Right lobe of liver (tissue), 6 donors: ENCODE results near the gene TSC1. TPM values are rescaled to one million over a fixed set of nuclear protein-coding genes. Genes with fewer than 3 reads are reported as not detected.
"Not testable (repeated sequence)": the region's sequence is repeated elsewhere in the genome, so short reads cannot be mapped to it uniquely, and the experiment has no call there.

Experiments
- ATAC-seq, 4 donors: fragments of 200-7000 bp; cut with Tn5 transposase; one replicate each; pipeline ENCODE4 v1.9.1; 2020; ENCODE audit warnings: mild to moderate bottlenecking in 4 of 4, moderate library complexity in 4 of 4
- DNase-seq, 3 donors: peaks; one replicate each; pipeline ENCODE4 v3.0.0-alpha.2; 2020
- H3K27ac ChIP-seq, 3 donors: fragments of 200-600 bp; one replicate each; pipeline ENCODE4 v1.8.0; 2022
- H3K27me3 ChIP-seq, 2 donors: fragments of 200-600 bp; one replicate each; pipeline ENCODE4 v1.8.0; 2022
- H3K36me3 ChIP-seq, 4 donors: fragments of 200-600 bp; sonication (generic) in 1 of 4; one replicate each; pipeline versions ENCODE4 v1.5.1 to v1.8.0; 2017 to 2022; ENCODE audit warnings: control low read depth in 1 of 4
- H3K4me1 ChIP-seq, 4 donors: fragments of 200-600 bp; sonication (generic) in 1 of 4; one replicate each; pipeline versions ENCODE4 v1.5.1 to v1.8.0; 2017 to 2022; ENCODE audit warnings: control low read depth in 1 of 4
- H3K4me3 ChIP-seq, 3 donors: fragments of 200-600 bp; one replicate each; pipeline ENCODE4 v1.8.0; 2022
- H3K9me3 ChIP-seq, 4 donors: fragments of 200-600 bp; sonication (generic) in 1 of 4; one replicate each; pipeline versions ENCODE4 v1.5.1 to v1.8.0; 2017 to 2022; ENCODE audit warnings: control low read depth in 1 of 4
- CTCF ChIP-seq, 4 donors: fragments of 200-600 bp in 3 of 4; fragments of 450-650 bp in 1 of 4; IDR thresholded peaks; one replicate each; pipeline versions ENCODE4 v1.5.1 to v1.8.0; 2016 to 2022; ENCODE audit warnings: antibody characterized with exemption in 4 of 4, mild to moderate bottlenecking in 2 of 4
- POLR2A ChIP-seq: fragments of 450-650 bp; IDR thresholded peaks from one replicate; pipeline ENCODE4 v1.6.1; 2017; ENCODE audit warnings: antibody characterized with exemption, mild to moderate bottlenecking
- WGBS: methylation state at CpG from one replicate; pipeline ENCODE4 v1.1.6; 2018; ENCODE audit warnings: low coverage, low lambda C conversion rate; ENCODE audit not compliant: insufficient coverage; ENCODE audit errors: missing lambda C conversion rate; 5-methylcytosine and 5-hydroxymethylcytosine counted together
- intact Hi-C, 2 donors: fragments of 100-400 bp; cut with DNase I; formaldehyde crosslinking; loops; one replicate each; pipeline versions ENCODE4 v1.11.2 to v1.14.1; 2022
- long read RNA-seq: library from polyadenylated mRNA; unstranded; transcript quantifications from one replicate; pipeline ENCODE4 v2.0.0, GENCODE V29; 2019
- total RNA-seq, 6 experiments: library from RNA; depleted of rRNA in 2 of 6; stranded (reverse); fragments of >200 nt in 2 of 6; fragmentation: NEBNext Ultra II Directional in 3 of 6; extraction: Animal tissue kit (Norgen Biotek cat#: 25700) in 3 of 6; gene quantifications; one replicate each; pipeline versions ENCODE4 v1.1.0 to v1.2.4, GENCODE V29; 2016 to 2023
- donor health status: DM: no; HTN: yes; CAD: no.
- donor health status: DM: no; HTN: no; CAD: no.
- donor health status: DM: no; HTN: no; CAD: no.
- donor health status: DM: no; HTN: yes; CAD: no.
- donor health status: DM: no; HTN: yes; CAD: no.

The TSC1 gene
- total RNA-seq, result 10 to 100 TPM; 14.2 to 22.8 (median 18.3) TPM
- long read RNA-seq, partial matches to known transcripts, result 0 of 1 reads
- long read RNA-seq, other reads (novel, unspliced or antisense), result 1 of 1 reads

- Histone ChIP-seq H3K4me1 (peaks cover 0 to 21% (median 6%) of the 10 kb centered on the region in 4 donors), H3K36me3 (no peaks in the 10 kb centered on the region), H3K4me3 (peak within 1 kb of the TSS; percentile 99 to 100 (median 99)), H3K27ac (peak within 1 kb of the TSS; percentile 97 to 99 (median 99)), H3K27me3 (no peaks in the 10 kb centered on the region), H3K9me3 (no peaks in the 10 kb centered on the region)
- intact Hi-C loops, result no loop called here
- no peak for TF ChIP-seq CTCF (IDR thresholded peaks at IDR 0.05)
- peak; percentile 43 for TF ChIP-seq POLR2A
- ATAC-seq, result peak; percentile 93 to 97 (median 95)
- peak; percentile 98 for DNase-seq
- under 1% methylated on average over 24 of the region's 72 CpGs for WGBS
Measured at GRCh38 chr9:132944294-132945185, at the start of gene TSC1. Gene TSC1 (minus strand): TSS chr9:132944616. CDS start chr9:132928872, 15,744 bp downstream.

GRCh38 chr9:132993511-132993939, 49.1 kb upstream of the TSC1 start:
- Histone ChIP-seq H3K27ac (no peak overlapping the region), H3K27me3 (no peaks in the 10 kb centered on the region), H3K36me3 (no peaks in the 10 kb centered on the region), H3K4me3 (no peak overlapping the region), H3K4me1 (no peaks in the 10 kb centered on the region), H3K9me3 (no peaks in the 10 kb centered on the region)
- ATAC-seq (no peak), DNase-seq (no peak)
- intact Hi-C loops, result no loop called here
- TF ChIP-seq POLR2A (no peak), CTCF (IDR thresholded peaks at IDR 0.05) (no peak)
- WGBS, result 44% methylated on average over 6 of the region's 14 CpGs

GRCh38 chr9:132991351-132992300, 47.2 kb upstream of the TSC1 start:
- ATAC-seq, result no peak
- Histone ChIP-seq H3K27ac (no peak overlapping the region), H3K9me3 (no peaks in the 10 kb centered on the region), H3K4me1 (no peaks in the 10 kb centered on the region), H3K27me3 (no peaks in the 10 kb centered on the region), H3K36me3 (no peaks in the 10 kb centered on the region), H3K4me3 (no peak overlapping the region)
- intact Hi-C loops, result no loop called here
- TF ChIP-seq CTCF (IDR thresholded peaks at IDR 0.05), result no peak
- TF ChIP-seq POLR2A, result no peak
- 35% methylated on average over 9 of the region's 16 CpGs for WGBS
- DNase-seq, result no peak

GRCh38 chr9:132990781-132991180, 46.4 kb upstream of the TSC1 start:
- no peaks in the 10 kb centered on the region for H3K36me3 ChIP-seq
- DNase-seq (no peak), ATAC-seq (peak in 1 of 4 donors; percentile 9)
- H3K27me3 ChIP-seq, result no peaks in the 10 kb centered on the region
- H3K27ac ChIP-seq, result no peak overlapping the region
- H3K4me1 ChIP-seq, result no peaks in the 10 kb centered on the region
- H3K4me3 ChIP-seq, result no peak overlapping the region
- 75% methylated on average over 5 of the region's 14 CpGs for WGBS
- intact Hi-C loops, result no loop called here
- H3K9me3 ChIP-seq, result no peaks in the 10 kb centered on the region
- TF ChIP-seq POLR2A (no peak), CTCF (IDR thresholded peaks at IDR 0.05) (no peak)

- H3K4me3 ChIP-seq, H3K4me1 ChIP-seq, ATAC-seq, DNase-seq, H3K36me3 ChIP-seq, H3K27me3 ChIP-seq, H3K9me3 ChIP-seq, H3K27ac ChIP-seq, intact Hi-C loops: not testable (repeated sequence)
- 58% methylated on average over 4 of the region's 4 CpGs for WGBS
Measured at GRCh38 chr9:132989998-132990557, 45.7 kb upstream of the TSC1 start.
